ENCODE results near the gene TTC28.
"Not testable (repeated sequence)": the region's sequence is repeated elsewhere in the genome, so short reads cannot be mapped to it uniquely, and the experiment has no call there.

Gene TTC28

GRCh38 chr22:28398355-28398754 lies 281.3 kb downstream of the TTC28 start:
- DNase-seq: no peak

DNA sequence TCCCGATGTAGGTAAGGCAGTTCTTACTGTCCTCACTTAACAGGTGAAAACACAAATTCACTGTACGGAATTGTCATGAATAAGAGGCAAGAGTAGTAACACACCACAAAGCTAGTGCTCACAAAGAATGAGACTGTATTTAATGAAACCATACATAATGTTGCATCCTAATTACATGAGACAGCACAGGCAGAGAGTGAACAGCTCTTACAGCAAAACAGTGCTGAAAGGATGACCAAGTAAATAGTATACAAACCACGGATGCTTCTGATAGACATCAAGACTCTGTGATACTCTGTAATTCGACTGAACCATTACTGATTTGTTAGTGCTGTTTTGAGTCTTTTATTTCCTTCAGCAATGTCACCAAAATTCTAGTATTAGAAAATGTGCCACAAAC lies 282.3 kb downstream of the TTC28 start:
- DNase-seq: no peak

DNA sequence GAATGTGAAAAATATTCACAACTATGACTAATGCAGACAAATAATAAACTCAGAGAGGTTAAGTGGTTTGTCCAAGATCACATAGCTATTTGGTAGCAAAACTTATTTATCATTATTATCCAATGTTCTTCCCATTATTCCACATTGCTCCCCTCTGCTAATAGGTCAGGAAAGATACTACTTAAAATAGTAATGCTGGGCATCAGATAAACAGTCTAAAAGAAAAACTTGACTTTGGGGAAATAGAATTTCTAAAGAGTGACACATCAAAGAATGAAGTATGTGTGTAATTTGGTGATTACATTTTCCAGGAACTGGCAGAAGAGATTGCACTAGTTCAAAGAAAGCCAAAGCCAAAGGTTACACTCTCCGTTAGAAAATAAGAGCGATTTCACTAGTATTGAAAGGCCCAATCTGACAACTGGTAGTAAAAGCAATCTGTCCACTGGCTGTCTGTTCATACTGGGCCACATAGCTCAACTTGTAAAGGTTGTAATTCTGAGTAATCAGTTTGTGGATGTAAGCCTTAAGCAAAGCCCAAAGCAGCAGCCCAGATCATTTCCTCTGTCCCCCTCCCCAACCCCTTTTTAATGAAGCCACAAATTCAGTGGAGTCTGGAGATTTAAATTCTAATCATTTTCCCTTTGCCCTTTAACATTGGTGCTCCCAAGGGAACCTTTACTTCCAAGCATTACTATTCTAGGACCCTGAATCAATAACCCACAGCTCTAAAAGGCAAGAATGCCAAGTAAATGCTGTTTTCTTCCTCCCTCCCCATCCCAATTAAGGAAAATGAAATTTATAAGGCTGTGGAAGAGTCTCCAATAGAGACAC lies 283.5 kb downstream of the TTC28 start:
- DNase-seq: no peak

GRCh38 chr22:28395520-28395919 lies 284.1 kb downstream of the TTC28 start:
- no peak for DNase-seq

GRCh38 chr22:28394513-28395110 lies 285.0 kb downstream of the TTC28 start:
- no peak for DNase-seq

GRCh38 chr22:28381429-28382167 lies 298.0 kb downstream of the TTC28 start:
- DNase-seq: no peak

DNA sequence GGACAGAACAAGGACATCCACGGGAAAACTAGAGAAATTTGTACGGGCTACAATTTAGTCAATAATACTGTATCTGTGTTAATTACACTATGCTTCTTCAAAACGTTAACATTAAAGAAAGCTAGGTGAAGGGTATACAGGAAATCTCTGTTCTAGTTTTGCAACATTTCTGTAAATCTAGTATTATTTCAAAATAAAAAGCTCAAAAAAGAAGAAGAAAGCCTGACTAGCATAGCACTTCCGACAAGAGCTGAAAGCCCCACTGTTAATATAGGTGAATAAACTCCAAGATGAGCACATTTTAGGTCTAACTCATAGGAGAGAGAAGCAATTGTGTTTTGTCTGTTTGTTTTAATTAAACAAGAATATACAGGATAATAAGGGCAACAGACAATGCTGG lies 299.7 kb downstream of the TTC28 start:
- no peak for DNase-seq

GRCh38 chr22:28379075-28379779 lies 300.4 kb downstream of the TTC28 start:
- DNase-seq: no peak

- no peak for DNase-seq
Observed at GRCh38 chr22:28375761-28376534, 303.7 kb downstream of the TTC28 start.

DNA sequence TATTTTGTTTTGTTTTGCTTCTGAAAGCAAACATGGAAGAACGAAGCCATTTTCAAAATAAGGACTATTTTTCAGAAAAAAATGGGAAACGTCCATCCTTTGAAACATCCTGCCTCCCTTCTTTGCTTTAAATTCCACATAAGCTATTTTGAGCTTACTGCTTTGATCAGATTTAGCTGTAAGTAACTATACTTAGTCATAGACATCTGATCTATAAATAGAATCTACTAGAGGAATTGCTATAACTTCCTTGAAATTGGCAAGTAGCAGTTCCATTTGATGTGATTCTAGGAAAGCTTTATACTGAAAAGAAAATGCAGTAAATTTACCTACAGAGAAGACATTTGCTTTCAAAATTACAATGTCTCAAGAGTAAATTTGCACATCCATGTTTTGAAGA lies 305.8 kb downstream of the TTC28 start:
- no peak for DNase-seq

GRCh38 chr22:28369854-28370253 lies 309.8 kb downstream of the TTC28 start:
- DNase-seq: no peak

DNA sequence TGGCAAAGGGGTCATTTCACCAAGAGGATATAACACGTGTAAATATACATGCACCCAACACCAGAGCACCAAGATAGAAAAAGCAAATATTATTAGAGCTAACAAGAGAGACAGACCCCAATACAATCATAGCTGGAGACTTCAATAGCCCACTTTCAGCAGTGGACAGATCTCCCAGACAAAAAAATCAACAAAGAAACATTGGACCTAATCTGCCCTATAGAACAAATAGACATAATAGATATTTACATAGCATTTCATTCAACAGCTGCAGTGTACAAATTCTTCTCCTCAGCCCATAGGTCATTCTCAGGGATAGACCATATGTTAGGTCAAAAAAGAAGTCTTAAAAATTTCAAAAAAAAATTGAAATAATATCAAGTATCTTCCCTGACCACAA lies 312.8 kb downstream of the TTC28 start:
- DNase-seq: no peak

DNA sequence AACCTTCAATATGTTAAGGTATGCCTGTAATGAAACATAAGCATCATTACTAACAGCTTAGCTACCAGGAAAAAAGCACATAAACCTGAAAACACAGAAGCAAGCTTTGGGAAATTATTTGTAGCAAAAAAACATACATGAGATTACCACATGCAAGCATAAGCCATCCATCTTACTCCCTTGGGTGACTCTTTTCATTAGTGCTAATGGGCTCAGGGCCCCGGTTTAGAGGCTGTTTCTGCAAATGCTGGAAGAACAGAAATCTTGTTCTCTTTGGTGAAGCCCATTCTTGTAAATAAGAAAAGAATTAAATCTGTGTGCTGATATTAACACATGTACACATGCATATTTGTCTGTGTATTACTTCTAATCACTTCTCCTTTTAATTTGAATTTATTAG lies 314.3 kb downstream of the TTC28 start:
- DNase-seq: no peak

DNA sequence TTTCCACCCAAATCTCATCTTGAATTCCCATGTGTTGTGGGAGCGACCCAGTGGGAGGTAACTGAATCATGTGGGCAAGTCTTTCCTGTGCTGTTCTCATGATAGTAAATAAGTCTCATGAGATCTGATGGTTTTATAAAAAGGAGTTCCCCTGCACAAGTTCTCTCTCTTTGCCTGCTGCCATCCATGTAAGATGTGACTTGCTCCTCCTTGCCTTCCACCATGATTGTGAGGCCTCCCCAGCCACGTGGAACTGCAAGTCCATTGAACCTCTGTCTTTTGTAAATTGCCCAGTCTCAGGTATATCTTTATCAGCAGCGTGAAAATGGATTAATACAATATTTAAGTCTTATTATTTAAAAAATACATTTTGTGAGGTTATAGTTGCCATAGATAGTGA lies 315.5 kb downstream of the TTC28 start:
- DNase-seq: not testable (repeated sequence)

GRCh38 chr22:28360939-28361338 lies 318.7 kb downstream of the TTC28 start:
- no peak for DNase-seq

- no peak for DNase-seq
Observed at GRCh38 chr22:28358312-28358711, 321.3 kb downstream of the TTC28 start.

DNA sequence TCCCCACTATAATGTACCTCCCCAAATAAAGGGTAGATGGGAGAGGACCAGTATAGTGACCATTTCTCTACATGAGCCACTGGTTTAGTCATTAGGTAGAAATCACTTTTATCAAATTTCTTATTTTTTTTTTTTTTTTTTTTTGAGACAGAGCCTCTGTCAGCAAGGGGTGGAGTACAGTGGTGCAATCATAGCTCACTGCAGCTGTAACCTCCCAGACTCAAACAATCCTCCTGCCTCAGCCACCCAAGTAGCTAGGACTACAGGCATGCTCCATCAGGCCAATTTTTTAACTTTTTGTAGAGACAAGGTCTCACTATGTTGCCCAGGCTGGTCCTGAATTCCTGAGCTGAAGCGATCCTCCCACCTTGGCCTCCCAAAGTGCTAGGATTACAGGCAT lies 322.4 kb downstream of the TTC28 start:
- DNase-seq: no peak

- DNase-seq: no peak
Observed at GRCh38 chr22:28351476-28351875, 328.2 kb downstream of the TTC28 start.

DNA sequence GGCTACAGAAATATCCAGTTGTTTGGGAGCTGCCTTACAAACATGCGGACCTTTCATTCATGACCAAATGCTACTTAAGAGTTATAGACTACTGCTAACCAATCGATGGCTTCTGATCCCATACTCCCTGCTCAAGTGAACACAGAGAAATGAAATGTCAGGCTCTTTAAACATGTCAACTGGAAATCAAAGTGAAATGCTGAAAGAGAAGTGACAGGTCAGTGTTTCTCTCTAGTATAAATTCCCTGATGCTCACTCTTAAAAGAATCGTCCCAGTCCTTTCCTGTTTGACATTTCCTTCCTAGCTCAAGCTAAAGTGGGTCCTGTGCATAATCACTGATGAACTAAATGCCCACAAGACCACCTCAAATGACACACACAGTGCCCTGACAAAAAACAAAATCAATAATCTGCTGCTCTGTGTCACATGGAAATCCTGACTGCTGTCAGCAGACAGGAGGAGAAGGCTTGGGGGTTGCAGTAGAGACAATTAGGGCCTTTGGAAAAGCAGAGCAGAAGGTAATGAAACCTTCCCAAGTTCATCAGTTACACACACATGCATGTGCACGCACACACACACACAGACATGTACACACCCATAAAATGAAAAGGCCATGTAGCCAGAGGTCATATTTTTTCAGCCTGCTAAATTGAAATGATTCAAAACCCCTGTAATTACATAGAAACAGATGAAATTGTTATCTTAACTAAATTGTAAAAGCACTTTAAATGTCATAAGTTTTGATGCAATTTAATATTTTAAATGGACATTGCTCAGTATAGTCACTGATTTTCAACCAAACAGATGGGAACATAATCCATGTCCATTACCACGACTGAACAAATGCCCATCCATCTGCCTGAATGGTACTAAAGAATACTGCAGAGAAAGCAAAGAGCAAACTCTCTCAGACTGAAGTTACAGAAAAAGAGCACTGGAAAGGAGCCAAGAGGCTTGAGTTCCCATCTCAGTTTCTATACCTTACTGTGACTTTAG lies 330.7 kb downstream of the TTC28 start:
- no peak for DNase-seq

DNA sequence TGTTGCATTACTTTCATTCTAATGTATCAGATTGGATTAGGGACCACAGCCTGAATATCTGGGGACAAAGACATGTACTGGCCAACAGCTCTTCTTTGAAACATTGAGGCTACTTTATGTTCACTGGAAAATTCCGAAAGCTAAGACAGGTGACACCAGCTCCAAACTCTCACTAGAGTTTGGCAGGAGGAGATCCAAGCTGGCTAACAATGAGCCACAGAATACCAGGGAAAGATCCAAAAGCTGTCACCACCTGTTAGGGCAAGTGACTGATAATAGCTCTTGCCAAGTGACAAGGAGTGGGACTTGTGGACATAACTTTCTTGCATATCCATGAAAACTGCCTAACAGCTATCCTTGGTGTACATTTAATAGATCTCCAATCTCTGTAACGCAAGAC lies 333.3 kb downstream of the TTC28 start:
- no peak for DNase-seq

Data from DMS79 treated with DMSO at 0.1 percent for 48 hours (cell line).